GM12878 (cell line): ENCODE measurements around the gene TLR10. TPM values are rescaled to one million over a fixed set of nuclear protein-coding genes. Genes with fewer than 3 reads are reported as not detected.
A peak's percentile ranks its signal among the peaks of the same experiment; 100 is the strongest.

Experiments used
- ATAC-seq: fragments of 200-7000 bp; cut with Tn5 transposase; 3 replicates; pipeline ENCODE4 v1.9.1; 2020; ENCODE audit warnings: mild to moderate bottlenecking, moderate library complexity
- BruUV-seq: library from RNA; stranded (reverse); fragments of 400-500 nt; replicated peaks from 2 replicates; lab custom pipeline; 2021; lab: Mats Ljungman, UMichigan
- CTCF ChIA-PET: fragments of 300-600 bp; sonication (Branson Sonifier 250); formaldehyde crosslinking; extraction: SDS; loops from one replicate; lab custom pipeline; 2021; ENCODE audit warnings: inconsistent platforms; lab: Yijun Ruan, JAX
- POLR2A ChIA-PET: fragments of 350-600 bp; formaldehyde crosslinking; extraction: SDS; loops from one replicate; lab custom pipeline; 2021; ENCODE audit warnings: inconsistent platforms; lab: Charles Lee
- RAD21 ChIA-PET: fragments of 300-600 bp; sonication (Branson Sonifier 250); formaldehyde crosslinking; loops from one replicate; lab custom pipeline; 2023; ENCODE audit warnings: antibody characterized with exemption; ENCODE audit not compliant: unreplicated experiment; lab: Charles Lee
- SMC1A ChIA-PET: fragments of 300-600 bp; sonication (Branson Sonifier 250); formaldehyde crosslinking; loops from one replicate; lab custom pipeline; 2023; ENCODE audit not compliant: unreplicated experiment, uncharacterized antibody; lab: Charles Lee
- DNase-seq: peaks from one replicate; pipeline ENCODE4 v3.0.0-alpha.2; 2011; ENCODE audit warnings: low read depth, low spot score
- FAIRE-seq: peaks from 3 replicates; lab custom pipeline; 2011; peaks lifted over from hg19 to GRCh38; lab: Jason Lieb, UNC
- H2AFZ ChIP-seq: 2 replicates; pipeline ENCODE4 v1.6.0; 2011; ENCODE audit warnings: low read depth, low read length, control low read depth; ENCODE audit not compliant: control insufficient read depth
- H3K27ac ChIP-seq: 2 replicates; pipeline ENCODE4 v1.5.1; 2011; ENCODE audit warnings: control low read depth; ENCODE audit not compliant: control insufficient read depth, insufficient read depth
- H3K27me3 ChIP-seq, 2 experiments: replicated peaks in 1 of 2; 2 replicates each; pipeline versions ENCODE4 v1.6.0 to v1.6.1; 2011; ENCODE audit warnings: low read length in 1 of 2; ENCODE audit not compliant: control insufficient read depth in 2 of 2, insufficient read depth in 2 of 2
- H3K36me3 ChIP-seq, 2 experiments: 2 replicates each; pipeline ENCODE4 v1.5.1; 2011; ENCODE audit warnings: low read length in 1 of 2; ENCODE audit not compliant: control insufficient read depth in 2 of 2, insufficient read depth in 2 of 2
- H3K4me1 ChIP-seq: 2 replicates; pipeline ENCODE4 v1.6.1; 2011; ENCODE audit warnings: mild to moderate bottlenecking, low read length, moderate library complexity, mixed read lengths; ENCODE audit not compliant: control insufficient read depth, insufficient read depth
- H3K4me2 ChIP-seq: 2 replicates; pipeline ENCODE4 v1.6.0; 2011; ENCODE audit warnings: control low read depth; ENCODE audit not compliant: control insufficient read depth, insufficient read depth
- H3K4me3 ChIP-seq: fragments of 200-600 bp; sonication (generic); 2 replicates; pipeline ENCODE4 v1.5.1; 2016
- H3K79me2 ChIP-seq: 2 replicates; pipeline ENCODE4 v1.6.0; 2011; ENCODE audit warnings: low read length; ENCODE audit not compliant: control insufficient read depth, insufficient read depth
- H3K9ac ChIP-seq: 2 replicates; pipeline ENCODE4 v1.8.0; 2011; ENCODE audit warnings: low read length, control low read depth, mixed read lengths; ENCODE audit not compliant: control insufficient read depth, insufficient read depth
- H3K9me3 ChIP-seq: replicated peaks from 3 replicates; pipeline ENCODE4 v1.5.1; 2011; ENCODE audit warnings: mild to moderate bottlenecking, low read length; ENCODE audit not compliant: control insufficient read depth, insufficient read depth
- H4K20me1 ChIP-seq: 2 replicates; pipeline ENCODE4 v1.6.0; 2011; ENCODE audit not compliant: control insufficient read depth, insufficient read depth
- ELK1 ChIP-seq: IDR thresholded peaks from 2 replicates; pipeline ENCODE4 v1.6.1; 2012; ENCODE audit warnings: low read depth, low read length, improper control_type of control experiment
- GATAD2B ChIP-seq: fragments of 450-650 bp; conservative IDR thresholded peaks from 2 replicates; pipeline ENCODE4 v1.6.1; 2017; ENCODE audit warnings: low read depth, mild to moderate bottlenecking, moderate library complexity
- HCFC1 ChIP-seq: fragments of 150-350 bp; IDR thresholded peaks from 2 replicates; pipeline ENCODE4 v1.6.1; 2014; ENCODE audit warnings: low read length
- HDAC6 ChIP-seq: fragments of 200-600 bp; sonication (generic); IDR thresholded peaks from one replicate; pipeline ENCODE4 v1.8.0; 2017; ENCODE audit warnings: antibody characterized with exemption; ENCODE audit not compliant: unreplicated experiment
- JUNB ChIP-seq: IDR thresholded peaks from 2 replicates; pipeline ENCODE4 v1.6.1; 2016; ENCODE audit warnings: antibody characterized with exemption, mild to moderate bottlenecking
- JUND ChIP-seq: IDR thresholded peaks from 2 replicates; pipeline ENCODE4 v1.6.1; 2012; ENCODE audit warnings: low read depth, mild to moderate bottlenecking, low read length, improper control_type of control experiment, moderate library complexity
- KLF5 ChIP-seq: fragments of 450-650 bp; IDR thresholded peaks from 2 replicates; pipeline ENCODE4 v1.6.1; 2014; ENCODE audit warnings: mild to moderate bottlenecking; ENCODE audit not compliant: partially characterized antibody
- MYC ChIP-seq: IDR thresholded peaks from 2 replicates; pipeline ENCODE4 v1.6.1; 2011; ENCODE audit warnings: mild to moderate bottlenecking, low read length, moderate library complexity, inconsistent platforms; ENCODE audit not compliant: insufficient read depth, insufficient replicate concordance, insufficient read length, severe bottlenecking
- RELA ChIP-seq: fragments of 450-650 bp; IDR thresholded peaks from 2 replicates; pipeline ENCODE4 v1.8.0; 2014; ENCODE audit warnings: borderline replicate concordance; ENCODE audit not compliant: partially characterized antibody
- WRNIP1 ChIP-seq: IDR thresholded peaks from 2 replicates; pipeline ENCODE4 v1.6.1; 2011; ENCODE audit warnings: low read depth, low read length, improper control_type of control experiment, borderline replicate concordance
- ZBTB11 ChIP-seq: fragments of 450-650 bp; formaldehyde crosslinking; IDR thresholded peaks from 2 replicates; pipeline ENCODE4 v1.5.0; 2022; ENCODE audit warnings: mild to moderate bottlenecking, missing genetic modification characterization
- ZNF207 ChIP-seq: fragments of 450-650 bp; IDR thresholded peaks from 2 replicates; pipeline ENCODE4 v1.6.1; 2014; ENCODE audit warnings: antibody characterized with exemption, mild to moderate bottlenecking, borderline replicate concordance
- WGBS: methylation state at CpG from one replicate; pipeline ENCODE4 v1.1.6; 2016; ENCODE audit warnings: low lambda C conversion rate; ENCODE audit not compliant: insufficient replicate concordance, insufficient coverage; ENCODE audit errors: missing lambda C conversion rate; 5-methylcytosine and 5-hydroxymethylcytosine counted together
- in situ Hi-C: fragments of 300-500 bp; cut with MboI; formaldehyde crosslinking; loops from 9 replicates; pipeline ENCODE4 v1.14.3; 2018; ENCODE audit warnings: mixed read lengths
- intact Hi-C: fragments of 100-400 bp; cut with micrococcal nuclease; formaldehyde crosslinking; loops from one replicate; pipeline ENCODE4 v1.14.2; 2022; ENCODE audit not compliant: unreplicated experiment
- polyA plus RNA-seq, 11 experiments: library from polyadenylated mRNA; depleted of rRNA in 4 of 11; unstranded in 6 of 11; stranded (reverse) in 5 of 11; fragments of >200 nt; fragmentation: Nextera tagmentation in 4 of 11; fragmentation: Illumina TruSeq in 1 of 11; extraction: Ambion mirVana in 4 of 11; extraction: Trizol in 1 of 11; gene quantifications; 1 replicate in 1 of 11; 2 replicates in 10 of 11; pipeline versions ENCODE4 v1.2.1 to v1.2.3, GENCODE V29; 2011 to 2016; ENCODE audit warnings: inconsistent platforms in 2 of 11, missing spikeins in 2 of 11, low read depth in 1 of 11
- total RNA-seq, 4 experiments: library from RNA; depleted of rRNA in 3 of 4; stranded (reverse); fragments of >200 nt in 3 of 4; fragmentation: Illumina TruSeq in 1 of 4; extraction: Trizol in 1 of 4; gene quantifications; 2 replicates each; pipeline versions ENCODE4 v1.2.1 to v1.2.3, GENCODE V29; 2013 to 2021
- TF ChIP-seq, protein P1 (sequence below), 3 experiments: IDR thresholded peaks in 2 of 3; conservative IDR thresholded peaks in 1 of 3; 2 replicates each; pipeline ENCODE4 v1.5.1; 2011; ENCODE audit warnings: low read depth in 3 of 3, low read length in 3 of 3, mild to moderate bottlenecking in 3 of 3, control low read depth in 2 of 3, moderate library complexity in 2 of 3, inconsistent platforms in 1 of 3, mixed read lengths in 1 of 3; ENCODE audit not compliant: control insufficient read depth in 2 of 3, insufficient read depth in 1 of 3; ENCODE audit errors: extremely low read depth in 1 of 3

TLR10 gene
- total and polyA plus RNA-seq, 10 of the 15 experiments (the other 5 are each of a cell fraction or from before 2014, with no cell fraction given) = 31.5 to 149 (median 64.9) TPM

DNA sequence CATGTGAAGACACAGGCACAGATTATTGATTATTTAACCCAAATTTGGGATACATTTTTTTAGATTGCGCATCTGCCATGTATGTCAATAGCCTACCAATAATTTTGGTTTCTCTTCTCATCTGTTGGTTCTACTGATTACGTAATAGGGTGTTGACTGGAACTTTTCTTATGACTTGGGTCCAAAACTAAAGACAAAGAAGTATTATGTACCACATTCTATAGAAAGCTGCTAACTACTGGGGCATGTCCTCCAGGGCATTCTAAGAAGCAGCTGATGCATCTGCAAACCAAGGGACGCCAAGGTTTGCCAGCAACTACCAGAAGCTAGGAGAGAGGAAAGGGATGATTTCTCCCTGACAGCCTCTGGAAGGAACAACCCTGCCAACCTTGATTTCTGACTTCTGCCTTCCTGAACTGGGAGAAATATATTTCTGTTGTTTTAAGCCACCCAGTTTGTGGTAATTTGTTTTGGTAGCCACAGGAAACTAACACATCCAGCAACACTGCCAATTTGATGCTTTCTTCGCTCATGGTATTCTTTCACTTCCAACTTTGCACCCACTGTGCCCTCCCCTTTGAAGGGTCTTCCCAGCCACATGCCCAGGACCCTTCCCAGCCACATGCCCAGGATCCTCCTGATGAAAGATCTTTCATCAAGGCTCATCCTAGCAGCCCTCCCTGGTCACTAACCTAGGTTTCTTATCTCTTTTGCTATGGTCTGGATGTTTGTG is 37.7 kb upstream of the TLR10 start:
- peak overlapping the region; percentile 96 for H3K27ac ChIP-seq
- peaks cover 38% of the 10 kb centered on the region for H3K4me1 ChIP-seq
- peak overlapping the region; percentile 74 for H3K4me2 ChIP-seq
- no peaks in the 10 kb centered on the region for H3K27me3 ChIP-seq
- H2AFZ ChIP-seq = peak overlapping the region; percentile 33; the same call in 1 of the 2 replicates
- no peak for FAIRE-seq
- H3K4me3 ChIP-seq = peak overlapping the region; percentile 42
- DNase-seq = peak; percentile 69
- BruUV-seq = no TSS peak
- POLR2A ChIA-PET = interaction anchor here (0.9 to 10.2 kb wide), 7 partner anchors 10 to 59 kb away, joined by 3 to 110 read pairs (median 7); partner anchors contain the start of genes TLR1 and TLR10
- peak; percentile 70 for ATAC-seq
- peaks cover 21% of the 10 kb centered on the region; the same call in 2 of the 3 replicates for H3K9me3 ChIP-seq
- SMC1A ChIA-PET = interaction anchor here (0.6 to 13.0 kb wide), 10 partner anchors 8 to 77 kb away, joined by 3 to 178 read pairs (median 22); partner anchors contain the start of genes TLR1, TLR10 and TLR6
- 14% methylated on average over 4 of the region's 4 CpGs for WGBS
- H3K36me3 ChIP-seq = peaks cover 2% of the 10 kb centered on the region in 2 experiments; a peak in 2 of 4 replicates
- peak overlapping the region; percentile 72 for H3K9ac ChIP-seq
- in situ Hi-C loops = loop anchor here (25.0 kb wide), 1 partner anchor 1367 kb away; the partner anchor contains the start of gene RHOH
- CTCF ChIA-PET = interaction anchor here (0.8 to 7.7 kb wide), 7 partner anchors 10 to 74 kb away, joined by 3 to 49 read pairs (median 23); partner anchors contain the start of genes TLR1, TLR10 and TLR6
- RAD21 ChIA-PET = interaction anchor here (1.4 to 8.9 kb wide), 6 partner anchors 16 to 642 kb away, joined by 3 to 171 read pairs (median 46); partner anchors contain the start of genes TLR1, TLR10 and TLR6
- H4K20me1 ChIP-seq = no peaks in the 10 kb centered on the region
- H3K79me2 ChIP-seq = peaks cover 5% of the 10 kb centered on the region
- intact Hi-C loops = loop anchor here (1.0 kb wide), 2 partner anchors 36 to 59 kb away; partner anchors contain the start of gene TLR6
- TF ChIP-seq JUNB (peak; percentile 85), WRNIP1 (no peak), MYC (no peak), ZNF207 (0 out of 2 replicates have a peak, but pooled peaks have one; percentile 11), ZBTB11 (no peak), GATAD2B (peak; percentile 60; the same call in 1 of the 2 replicates), HCFC1 (no peak), RELA (no peak), ELK1 (no peak), HDAC6 (no peak), KLF5 (no peak), JUND (peak; percentile 16; the same call in 1 of the 2 replicates)
- TF ChIP-seq, protein P1, sequence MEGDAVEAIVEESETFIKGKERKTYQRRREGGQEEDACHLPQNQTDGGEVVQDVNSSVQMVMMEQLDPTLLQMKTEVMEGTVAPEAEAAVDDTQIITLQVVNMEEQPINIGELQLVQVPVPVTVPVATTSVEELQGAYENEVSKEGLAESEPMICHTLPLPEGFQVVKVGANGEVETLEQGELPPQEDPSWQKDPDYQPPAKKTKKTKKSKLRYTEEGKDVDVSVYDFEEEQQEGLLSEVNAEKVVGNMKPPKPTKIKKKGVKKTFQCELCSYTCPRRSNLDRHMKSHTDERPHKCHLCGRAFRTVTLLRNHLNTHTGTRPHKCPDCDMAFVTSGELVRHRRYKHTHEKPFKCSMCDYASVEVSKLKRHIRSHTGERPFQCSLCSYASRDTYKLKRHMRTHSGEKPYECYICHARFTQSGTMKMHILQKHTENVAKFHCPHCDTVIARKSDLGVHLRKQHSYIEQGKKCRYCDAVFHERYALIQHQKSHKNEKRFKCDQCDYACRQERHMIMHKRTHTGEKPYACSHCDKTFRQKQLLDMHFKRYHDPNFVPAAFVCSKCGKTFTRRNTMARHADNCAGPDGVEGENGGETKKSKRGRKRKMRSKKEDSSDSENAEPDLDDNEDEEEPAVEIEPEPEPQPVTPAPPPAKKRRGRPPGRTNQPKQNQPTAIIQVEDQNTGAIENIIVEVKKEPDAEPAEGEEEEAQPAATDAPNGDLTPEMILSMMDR (IDR thresholded peaks at IDR 0.05 in 2 of 3, conservative IDR thresholded peaks at IDR 0.05 in 1 of 3; ENCODE audit: control insufficient read depth in 2 of 3, extremely low read depth in 1 of 3, insufficient read depth in 1 of 3, low read depth in 3 of 3, low read length in 3 of 3) = no peak
